Measurements from ENCODE around the gene MRPS9.

The MRPS9 gene

GRCh38 chr2:105125920-105126319 lies 88.1 kb downstream of the MRPS9 start:
- no peak for FAIRE-seq

- FAIRE-seq, result no peak
Measured at GRCh38 chr2:105126336-105126735, 88.5 kb downstream of the MRPS9 start.

- FAIRE-seq, result no peak
Measured at GRCh38 chr2:105127289-105127915, 89.5 kb downstream of the MRPS9 start.

- FAIRE-seq, result no peak
Measured at GRCh38 chr2:105129722-105130232, 91.9 kb downstream of the MRPS9 start.

GRCh38 chr2:105130546-105130945 lies 92.7 kb downstream of the MRPS9 start:
- FAIRE-seq, result no peak

- FAIRE-seq, result no peak
Measured at GRCh38 chr2:105134081-105134480, 96.2 kb downstream of the MRPS9 start.

- FAIRE-seq, result no peak
Measured at GRCh38 chr2:105135436-105135835, 97.6 kb downstream of the MRPS9 start.

GRCh38 chr2:105136394-105136793 lies 98.5 kb downstream of the MRPS9 start:
- FAIRE-seq, result no peak

- no peak for FAIRE-seq
Measured at GRCh38 chr2:105138643-105139042, 100.8 kb downstream of the MRPS9 start.

- no peak for FAIRE-seq
Measured at GRCh38 chr2:105139556-105140239, 101.8 kb downstream of the MRPS9 start.

GRCh38 chr2:105140240-105140568 lies 102.3 kb downstream of the MRPS9 start:
- FAIRE-seq, result no peak

GRCh38 chr2:105141099-105141614 lies 103.3 kb downstream of the MRPS9 start:
- no peak for FAIRE-seq

GRCh38 chr2:105142239-105142638 lies 104.4 kb downstream of the MRPS9 start:
- no peak for FAIRE-seq

- FAIRE-seq, result no peak
Measured at GRCh38 chr2:105143094-105143466, 105.2 kb downstream of the MRPS9 start.

GRCh38 chr2:105143467-105144151 lies 105.7 kb downstream of the MRPS9 start:
- FAIRE-seq, result no peak

- FAIRE-seq, result no peak
Measured at GRCh38 chr2:105144152-105144940, 106.5 kb downstream of the MRPS9 start.

GRCh38 chr2:105144941-105145300 lies 107.1 kb downstream of the MRPS9 start:
- FAIRE-seq, result no peak

- no peak for FAIRE-seq
Measured at GRCh38 chr2:105149272-105149671, 111.4 kb downstream of the MRPS9 start.
